HS-5 (cell line): ENCODE data around the gene SEMA3F.

Experiments used
- DNase-seq: peaks from one replicate; pipeline ENCODE4 v3.0.0-alpha.2; 2012; ENCODE audit warnings: low read depth

Gene SEMA3F

GRCh38 chr3:50170689-50171088 lies 15.6 kb downstream of the SEMA3F start:
- DNase-seq = peak; percentile 43

GRCh38 chr3:50171540-50172301 lies 16.6 kb downstream of the SEMA3F start:
- DNase-seq = no peak

GRCh38 chr3:50172626-50173220 lies 17.6 kb downstream of the SEMA3F start:
- DNase-seq = no peak

GRCh38 chr3:50173685-50174516 lies 18.8 kb downstream of the SEMA3F start:
- no peak for DNase-seq

GRCh38 chr3:50174517-50174895 lies 19.4 kb downstream of the SEMA3F start:
- no peak for DNase-seq

- DNase-seq = no peak
Measured at GRCh38 chr3:50174947-50175524, 19.9 kb downstream of the SEMA3F start.

GRCh38 chr3:50177346-50177745 lies 22.2 kb downstream of the SEMA3F start:
- DNase-seq = no peak

- DNase-seq = no peak
Measured at GRCh38 chr3:50179710-50180109, 24.6 kb downstream of the SEMA3F start.

GRCh38 chr3:50181985-50182384 lies 26.9 kb downstream of the SEMA3F start:
- DNase-seq = no peak

GRCh38 chr3:50182533-50183099 lies 27.5 kb downstream of the SEMA3F start:
- no peak for DNase-seq

GRCh38 chr3:50183755-50184154 lies 28.6 kb downstream of the SEMA3F start:
- DNase-seq = no peak

- no peak for DNase-seq
Measured at GRCh38 chr3:50184242-50184978, 29.3 kb downstream of the SEMA3F start.

GRCh38 chr3:50185230-50185629 lies 30.1 kb downstream of the SEMA3F start:
- no peak for DNase-seq

- no peak for DNase-seq
Measured at GRCh38 chr3:50186096-50186495, 31.0 kb downstream of the SEMA3F start.

- no peak for DNase-seq
Measured at GRCh38 chr3:50187750-50188149, 32.6 kb downstream of the SEMA3F start.

GRCh38 chr3:50189274-50189673 lies 34.1 kb downstream of the SEMA3F start:
- DNase-seq = peak; percentile 40

GRCh38 chr3:50189989-50190388 lies 34.9 kb downstream of the SEMA3F start:
- DNase-seq = no peak

GRCh38 chr3:50190936-50191660 lies 36.0 kb downstream of the SEMA3F start, which contains the start of gene GNAT1:
GNAT1 (plus strand) TSS chr3:50191610; CDS start chr3:50191726, 116 bp downstream.
- DNase-seq = no peak

GRCh38 chr3:50192124-50192523 lies 37.0 kb downstream of the SEMA3F start:
- DNase-seq = no peak

- peak; percentile 24 for DNase-seq
Measured at GRCh38 chr3:50192689-50193141, 37.6 kb downstream of the SEMA3F start.

- DNase-seq = no peak
Measured at GRCh38 chr3:50193286-50193685, 38.2 kb downstream of the SEMA3F start.
